ENCODE data around the gene GTF2B. TPM values are rescaled to one million over a fixed set of nuclear protein-coding genes. Genes with fewer than 3 reads are reported as not detected.
"Not testable (repeated sequence)": the region's sequence is repeated elsewhere in the genome, so short reads cannot be mapped to it uniquely, and the experiment has no call there.

The GTF2B gene
- polyA plus RNA-seq (2013, experiment 1 of 2), result 25.1 TPM
- 25.7 TPM for polyA plus RNA-seq (2013, experiment 2 of 2)

- Histone ChIP-seq H3K27ac (replicated peaks; ENCODE audit: low read length) (peak within 1 kb of the TSS; percentile 26), H3K36me3 (replicated peaks in 1 of 2; ENCODE audit: control insufficient read depth in 2 of 2, insufficient read depth in 2 of 2, low read length in 2 of 2) (peaks cover 0 to 22% of the 10 kb centered on the region in 2 donors), H4K8ac (ENCODE audit: low read depth, low read length) (no peak within 1 kb of the TSS), H2AK5ac (ENCODE audit: low read depth, low read length) (no peak within 1 kb of the TSS), H3K4me3 (ENCODE audit: low read length in 2 of 2) (peak within 1 kb of the TSS; percentile 71 to 96), H3K79me1 (ENCODE audit: low read depth, low read length) (peaks cover 3% of the 10 kb centered on the region), H3K27me3 (ENCODE audit: control insufficient read depth in 3 of 3, insufficient read depth in 3 of 3, low read depth in 1 of 3, low read length in 3 of 3) (no peaks in the 10 kb centered on the region), H3K14ac (ENCODE audit: low read length) (no peak within 1 kb of the TSS), H4K91ac (ENCODE audit: low read depth, low read length, poor library complexity) (no peak within 1 kb of the TSS), H3K9ac (ENCODE audit: low read depth, low read length, poor library complexity) (peak within 1 kb of the TSS; percentile 89), H3K18ac (ENCODE audit: low read length) (peak within 1 kb of the TSS; percentile 89), H3K4me1 (ENCODE audit: control insufficient read depth in 2 of 2, insufficient read depth in 1 of 2, low read depth in 1 of 2, low read length in 2 of 2) (peaks cover 0 to 2% of the 10 kb centered on the region in 2 donors), H3K23ac (ENCODE audit: low read depth, low read length, poor library complexity) (peak within 1 kb of the TSS; percentile 83), H2BK15ac (ENCODE audit: low read length) (no peak within 1 kb of the TSS), H3K9me3 (replicated peaks in 1 of 2; ENCODE audit: control insufficient read depth in 2 of 2, insufficient read depth in 1 of 2, low read depth in 1 of 2, low read length in 2 of 2) (no peaks in the 10 kb centered on the region), H2BK5ac (ENCODE audit: low read length) (no peak within 1 kb of the TSS), H2BK12ac (ENCODE audit: low read length) (no peak within 1 kb of the TSS), H3K4me2 (ENCODE audit: insufficient read depth, low read length, poor library complexity, severe bottlenecking) (peak within 1 kb of the TSS; percentile 60), H3K4ac (ENCODE audit: low read length) (no peak within 1 kb of the TSS), H2BK120ac (ENCODE audit: low read depth, low read length) (no peak within 1 kb of the TSS), H2AFZ (ENCODE audit: low read length) (peak within 1 kb of the TSS; percentile 89)
- DNase-seq (ENCODE audit: low spot score), result peak; percentile 67
- WGBS, 2 donors (ENCODE audit: extremely low coverage in 2 of 2, insufficient read length in 2 of 2, insufficient replicate concordance in 1 of 2), result no CpG with 5 or more reads among the region's 47 CpGs
Observed at GRCh38 chr1:88891318-88891950, at the start of gene GTF2B. Gene GTF2B (minus strand): TSS chr1:88891567. CDS start chr1:88891499, 68 bp downstream.

- not testable (repeated sequence) for H3K4me2 ChIP-seq (ENCODE audit: insufficient read depth, low read length, poor library complexity, severe bottlenecking); H2BK15ac ChIP-seq (ENCODE audit: low read length); H4K91ac ChIP-seq (ENCODE audit: low read depth, low read length, poor library complexity); H3K18ac ChIP-seq (ENCODE audit: low read length); H3K9me3 ChIP-seq (replicated peaks in 1 of 2; ENCODE audit: control insufficient read depth in 2 of 2, insufficient read depth in 1 of 2, low read depth in 1 of 2, low read length in 2 of 2); H3K9ac ChIP-seq (ENCODE audit: low read depth, low read length, poor library complexity); H3K4me3 ChIP-seq (ENCODE audit: low read length in 2 of 2); DNase-seq (ENCODE audit: low spot score); H2BK120ac ChIP-seq (ENCODE audit: low read depth, low read length); H4K8ac ChIP-seq (ENCODE audit: low read depth, low read length); H3K4me1 ChIP-seq (ENCODE audit: control insufficient read depth in 2 of 2, insufficient read depth in 1 of 2, low read depth in 1 of 2, low read length in 2 of 2); H2AK5ac ChIP-seq (ENCODE audit: low read depth, low read length); H3K27me3 ChIP-seq (ENCODE audit: control insufficient read depth in 3 of 3, insufficient read depth in 3 of 3, low read depth in 1 of 3, low read length in 3 of 3); H2BK5ac ChIP-seq (ENCODE audit: low read length); H3K23ac ChIP-seq (ENCODE audit: low read depth, low read length, poor library complexity); H2BK12ac ChIP-seq (ENCODE audit: low read length); H3K14ac ChIP-seq (ENCODE audit: low read length); H3K27ac ChIP-seq (replicated peaks; ENCODE audit: low read length); H3K79me1 ChIP-seq (ENCODE audit: low read depth, low read length); H3K4ac ChIP-seq (ENCODE audit: low read length); H2AFZ ChIP-seq (ENCODE audit: low read length)
- H3K36me3 ChIP-seq (replicated peaks in 1 of 2; ENCODE audit: control insufficient read depth in 2 of 2, insufficient read depth in 2 of 2, low read length in 2 of 2), result peaks cover 26 to 97% of the 10 kb centered on the region in 2 donors
- no CpG with 5 or more reads among the region's 1 CpG for WGBS, 2 donors (ENCODE audit: extremely low coverage in 2 of 2, insufficient read length in 2 of 2, insufficient replicate concordance in 1 of 2)
Observed at GRCh38 chr1:88938528-88938927, 47.2 kb upstream of the GTF2B start.

- H4K8ac ChIP-seq (ENCODE audit: low read depth, low read length), result no peak overlapping the region
- no peak for DNase-seq (ENCODE audit: low spot score)
- no peak overlapping the region for H3K4me2 ChIP-seq (ENCODE audit: insufficient read depth, low read length, poor library complexity, severe bottlenecking)
- no peak overlapping the region for H3K18ac ChIP-seq (ENCODE audit: low read length)
- no peak overlapping the region for H2AFZ ChIP-seq (ENCODE audit: low read length)
- H3K79me1 ChIP-seq (ENCODE audit: low read depth, low read length), result no peaks in the 10 kb centered on the region
- H3K4me1 ChIP-seq (ENCODE audit: control insufficient read depth in 2 of 2, insufficient read depth in 1 of 2, low read depth in 1 of 2, low read length in 2 of 2), result no peaks in the 10 kb centered on the region
- peaks cover 0 to 8% of the 10 kb centered on the region in 2 donors for H3K9me3 ChIP-seq (replicated peaks in 1 of 2; ENCODE audit: control insufficient read depth in 2 of 2, insufficient read depth in 1 of 2, low read depth in 1 of 2, low read length in 2 of 2)
- H2BK120ac ChIP-seq (ENCODE audit: low read depth, low read length), result no peak overlapping the region
- no peak overlapping the region for H3K23ac ChIP-seq (ENCODE audit: low read depth, low read length, poor library complexity)
- no peak overlapping the region for H2BK12ac ChIP-seq (ENCODE audit: low read length)
- H3K27me3 ChIP-seq (ENCODE audit: control insufficient read depth in 3 of 3, insufficient read depth in 3 of 3, low read depth in 1 of 3, low read length in 3 of 3), result no peaks in the 10 kb centered on the region
- H3K27ac ChIP-seq (replicated peaks; ENCODE audit: low read length), result no peak overlapping the region
- H3K9ac ChIP-seq (ENCODE audit: low read depth, low read length, poor library complexity), result peak overlapping the region; percentile 77
- H2BK5ac ChIP-seq (ENCODE audit: low read length), result no peak overlapping the region
- no CpG with 5 or more reads among the region's 4 CpGs for WGBS, 2 donors (ENCODE audit: extremely low coverage in 2 of 2, insufficient read length in 2 of 2, insufficient replicate concordance in 1 of 2)
- H3K4ac ChIP-seq (ENCODE audit: low read length), result no peak overlapping the region
- no peak overlapping the region for H3K14ac ChIP-seq (ENCODE audit: low read length)
- no peak overlapping the region for H3K4me3 ChIP-seq (ENCODE audit: low read length in 2 of 2)
- H4K91ac ChIP-seq (ENCODE audit: low read depth, low read length, poor library complexity), result no peak overlapping the region
- no peak overlapping the region for H2AK5ac ChIP-seq (ENCODE audit: low read depth, low read length)
- no peak overlapping the region for H2BK15ac ChIP-seq (ENCODE audit: low read length)
- H3K36me3 ChIP-seq (replicated peaks in 1 of 2; ENCODE audit: control insufficient read depth in 2 of 2, insufficient read depth in 2 of 2, low read length in 2 of 2), result peaks cover 24 to 97% of the 10 kb centered on the region in 2 donors
Observed at GRCh38 chr1:88936760-88937342, 45.5 kb upstream of the GTF2B start.

DNA sequence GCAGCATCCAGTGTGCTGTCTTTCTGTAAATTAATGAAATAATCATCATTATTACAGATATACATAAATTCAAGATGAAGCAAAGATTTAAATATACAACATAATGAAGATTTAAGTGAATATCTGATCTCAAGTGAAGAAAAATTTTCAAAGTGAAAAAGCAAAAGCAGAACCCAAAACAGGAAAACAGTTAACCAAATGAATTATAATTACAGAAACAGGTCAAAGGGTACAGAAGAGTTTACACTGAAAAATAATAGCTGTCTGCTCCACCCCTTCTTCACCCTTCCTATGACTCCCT, 44.8 kb upstream of the GTF2B start:
- no peak overlapping the region for H2AFZ ChIP-seq (ENCODE audit: low read length)
- no peak overlapping the region for H3K9ac ChIP-seq (ENCODE audit: low read depth, low read length, poor library complexity)
- H2BK12ac ChIP-seq (ENCODE audit: low read length), result no peak overlapping the region
- no peak overlapping the region for H2BK5ac ChIP-seq (ENCODE audit: low read length)
- H2BK120ac ChIP-seq (ENCODE audit: low read depth, low read length), result no peak overlapping the region
- H3K9me3 ChIP-seq (replicated peaks in 1 of 2; ENCODE audit: control insufficient read depth in 2 of 2, insufficient read depth in 1 of 2, low read depth in 1 of 2, low read length in 2 of 2), result peaks cover 0 to 8% of the 10 kb centered on the region in 2 donors
- DNase-seq (ENCODE audit: low spot score), result no peak
- H3K4ac ChIP-seq (ENCODE audit: low read length), result no peak overlapping the region
- H3K14ac ChIP-seq (ENCODE audit: low read length), result no peak overlapping the region
- no peak overlapping the region for H2AK5ac ChIP-seq (ENCODE audit: low read depth, low read length)
- H3K4me3 ChIP-seq (ENCODE audit: low read length in 2 of 2), result no peak overlapping the region
- H3K27me3 ChIP-seq (ENCODE audit: control insufficient read depth in 3 of 3, insufficient read depth in 3 of 3, low read depth in 1 of 3, low read length in 3 of 3), result no peaks in the 10 kb centered on the region
- no peak overlapping the region for H2BK15ac ChIP-seq (ENCODE audit: low read length)
- no peak overlapping the region for H3K23ac ChIP-seq (ENCODE audit: low read depth, low read length, poor library complexity)
- no peaks in the 10 kb centered on the region for H3K79me1 ChIP-seq (ENCODE audit: low read depth, low read length)
- H3K4me2 ChIP-seq (ENCODE audit: insufficient read depth, low read length, poor library complexity, severe bottlenecking), result no peak overlapping the region
- no peaks in the 10 kb centered on the region for H3K4me1 ChIP-seq (ENCODE audit: control insufficient read depth in 2 of 2, insufficient read depth in 1 of 2, low read depth in 1 of 2, low read length in 2 of 2)
- H4K91ac ChIP-seq (ENCODE audit: low read depth, low read length, poor library complexity), result no peak overlapping the region
- no peak overlapping the region for H3K18ac ChIP-seq (ENCODE audit: low read length)
- no peak overlapping the region for H3K27ac ChIP-seq (replicated peaks; ENCODE audit: low read length)
- peaks cover 22 to 96% of the 10 kb centered on the region in 2 donors for H3K36me3 ChIP-seq (replicated peaks in 1 of 2; ENCODE audit: control insufficient read depth in 2 of 2, insufficient read depth in 2 of 2, low read length in 2 of 2)
- no peak overlapping the region for H4K8ac ChIP-seq (ENCODE audit: low read depth, low read length)
